GM19324 (cell line): ENCODE results near the gene WDR37.

Source experiments
- ATAC-seq: cut with Tn5 transposase; IDR thresholded peaks from one replicate; pipeline ENCODE4 v1.9.1; 2021; ENCODE audit warnings: mild to moderate bottlenecking, moderate library complexity; ENCODE audit not compliant: unreplicated experiment, low FRiP score

Gene WDR37

GRCh38 chr10:1162481-1163203 lies 106.5 kb downstream of the WDR37 start:
- ATAC-seq: no peak

DNA sequence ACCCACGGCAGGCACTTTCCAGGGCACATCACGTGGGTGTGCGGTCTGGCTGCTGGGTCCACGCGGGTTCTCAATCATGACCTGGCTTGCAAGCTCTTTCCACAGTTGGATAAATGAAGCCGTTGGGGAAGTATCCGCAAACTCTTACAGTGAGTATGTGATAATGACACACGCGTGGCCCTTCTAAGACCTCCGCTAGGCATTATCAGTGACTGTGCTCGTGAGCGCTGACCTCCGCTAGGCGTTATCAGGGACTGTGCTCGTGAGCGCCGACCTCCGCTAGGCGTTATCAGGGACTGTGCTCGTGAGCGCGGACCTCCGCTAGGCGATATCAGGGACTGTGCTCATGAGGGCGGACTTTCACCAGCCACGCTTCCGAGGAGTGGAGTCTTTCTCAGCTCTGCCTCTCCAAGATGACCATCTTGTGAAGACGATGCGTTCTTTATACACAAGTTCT lies 107.0 kb downstream of the WDR37 start:
- no peak for ATAC-seq

GRCh38 chr10:1163831-1164230 lies 107.6 kb downstream of the WDR37 start:
- ATAC-seq: no peak

- ATAC-seq: no peak
These were observed 110.1 kb downstream of the WDR37 start for GRCh38 chr10:1166101-1166827.

DNA sequence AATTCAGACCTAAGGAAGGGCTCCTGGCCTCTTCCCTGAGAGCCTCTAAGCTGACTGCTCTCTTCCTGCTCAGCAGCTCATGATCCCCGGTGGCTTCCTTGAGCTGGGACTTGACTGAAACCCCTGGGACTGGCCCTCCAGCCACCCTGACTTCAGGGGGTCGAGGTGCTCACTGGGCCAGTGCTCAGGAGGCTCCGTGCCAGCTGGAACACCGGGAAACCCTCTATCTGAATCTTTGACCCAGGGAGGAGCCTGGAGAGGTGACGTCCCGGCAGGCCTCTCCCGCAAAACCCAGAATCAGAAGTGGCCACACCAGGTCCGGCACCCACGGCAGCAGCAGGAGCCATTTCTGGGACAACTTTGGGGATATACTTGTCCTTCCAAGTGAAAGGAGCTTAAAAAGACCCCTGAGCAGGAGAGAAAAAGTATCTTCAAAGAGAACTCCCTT lies 110.7 kb downstream of the WDR37 start:
- ATAC-seq: no peak

DNA sequence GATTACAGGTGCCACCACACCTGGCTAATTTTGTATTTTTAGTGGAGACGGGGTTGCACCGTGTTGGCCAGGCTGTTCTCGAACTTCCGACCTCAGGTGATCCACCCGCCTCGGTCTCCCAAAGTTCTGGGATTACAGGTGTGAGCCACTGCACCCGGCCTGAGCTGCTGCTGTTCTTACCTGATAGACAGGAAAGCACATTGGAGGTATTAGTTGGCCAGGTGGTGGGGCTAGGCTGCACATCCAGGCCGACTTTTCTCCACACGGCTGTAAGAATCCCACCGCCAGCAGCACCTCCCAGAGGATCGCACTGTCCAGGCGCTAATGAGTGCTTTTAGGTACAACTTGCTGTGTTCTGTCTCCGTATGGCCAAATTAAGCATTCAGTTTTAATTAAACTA lies 112.6 kb downstream of the WDR37 start:
- no peak for ATAC-seq

- ATAC-seq: no peak
These were observed 113.2 kb downstream of the WDR37 start for GRCh38 chr10:1169186-1169885.

DNA sequence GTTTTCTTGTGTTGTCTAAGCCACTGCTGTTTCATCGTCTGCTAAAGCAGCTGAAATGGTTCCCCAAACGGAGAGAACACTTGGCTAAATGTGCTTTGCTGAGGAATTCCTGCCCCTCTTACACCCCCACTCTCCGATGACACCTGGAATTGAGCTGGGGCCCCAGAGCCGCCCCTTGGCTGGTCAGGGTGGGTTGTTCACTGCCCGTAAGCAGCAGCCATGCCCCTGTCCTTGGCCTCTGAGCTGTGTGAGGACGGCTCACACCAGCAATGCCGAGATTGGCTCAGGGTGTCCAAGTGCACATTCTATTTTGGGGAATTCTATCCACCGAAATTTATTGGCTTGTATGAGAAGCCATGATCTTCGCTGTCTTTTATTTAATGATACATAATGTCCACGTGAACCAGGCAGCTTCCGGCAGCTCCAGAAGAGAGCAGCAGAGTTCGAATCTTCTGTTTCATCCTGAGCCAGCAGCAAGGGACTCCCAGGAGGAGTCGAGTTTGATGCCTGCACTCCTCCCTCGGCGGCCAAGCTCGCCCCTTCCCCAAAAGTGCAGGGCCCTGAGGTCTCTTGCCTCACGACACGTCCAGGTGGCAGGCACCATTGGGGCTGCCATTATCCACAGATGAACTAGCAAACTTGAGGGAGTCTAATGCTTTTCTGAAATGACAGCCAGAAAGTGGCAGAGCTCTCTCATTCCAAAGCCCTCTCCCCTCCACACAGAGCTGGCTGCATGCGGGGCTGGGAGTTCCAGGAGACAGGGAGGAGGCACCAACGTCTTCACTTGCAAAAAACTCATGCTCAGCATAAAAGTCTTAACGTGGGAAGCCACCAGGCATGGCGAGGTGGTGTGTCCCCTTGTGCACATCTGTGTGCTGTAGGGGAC lies 114.0 kb downstream of the WDR37 start:
- ATAC-seq: no peak

GRCh38 chr10:1170867-1171180 lies 114.6 kb downstream of the WDR37 start:
- ATAC-seq: no peak

DNA sequence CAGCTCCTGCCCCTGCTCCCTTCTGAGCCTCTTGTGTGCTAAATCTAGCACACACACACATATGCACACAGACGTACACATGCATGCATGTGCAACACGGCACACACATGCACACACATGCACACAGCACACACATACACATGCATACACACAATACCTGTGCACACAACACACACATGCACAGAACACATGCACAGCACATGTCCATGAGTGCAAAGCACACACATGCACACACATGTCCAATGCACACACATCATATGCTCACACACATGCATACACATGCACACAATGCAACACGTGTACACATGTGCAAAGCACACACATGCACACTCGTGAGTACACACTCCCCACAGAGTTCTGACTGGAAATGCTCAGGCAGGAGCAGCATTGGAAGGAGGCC lies 115.0 kb downstream of the WDR37 start:
- no peak for ATAC-seq

DNA sequence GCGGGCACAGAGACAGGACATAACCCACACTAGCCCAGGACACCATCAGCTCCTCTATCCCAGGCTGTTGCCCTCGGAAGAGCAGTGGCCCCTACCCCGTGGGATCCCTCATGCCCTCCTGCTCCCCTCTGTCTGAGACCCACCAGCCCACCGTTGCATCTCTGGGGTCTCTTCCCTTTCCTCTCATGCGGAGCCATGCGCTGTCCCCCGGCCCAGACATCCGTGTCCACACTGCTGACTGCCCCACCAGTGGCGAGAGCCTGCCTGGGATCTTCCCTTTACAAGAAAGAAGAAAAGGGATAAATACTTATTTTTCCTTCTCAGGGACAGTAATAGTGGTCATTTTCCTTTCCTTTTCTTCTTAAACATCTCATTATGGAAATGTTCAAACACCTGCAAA lies 115.4 kb downstream of the WDR37 start:
- ATAC-seq: no peak

- no peak for ATAC-seq
These were observed 116.2 kb downstream of the WDR37 start for GRCh38 chr10:1172256-1172984.

DNA sequence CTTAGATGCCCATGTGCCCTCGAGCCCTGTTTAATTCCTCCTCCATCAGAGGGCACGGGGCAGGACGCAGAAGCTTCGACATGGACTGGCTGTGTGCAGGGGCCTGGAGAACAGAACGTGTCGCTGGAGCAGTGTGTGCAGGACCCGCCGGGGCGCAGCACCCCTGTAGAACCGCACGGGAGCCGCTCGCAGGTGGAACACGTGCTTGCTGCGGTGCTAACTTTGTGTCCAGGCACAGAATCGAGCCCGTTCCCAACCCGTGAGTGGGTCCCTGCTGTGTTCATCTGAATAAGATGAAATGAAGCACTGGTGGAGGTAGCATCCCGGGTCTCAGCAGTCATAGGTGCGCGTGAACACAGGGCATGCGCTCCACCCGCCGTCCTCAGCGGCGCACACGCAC lies 116.9 kb downstream of the WDR37 start:
- no peak for ATAC-seq

- no peak for ATAC-seq
These were observed 117.8 kb downstream of the WDR37 start for GRCh38 chr10:1174022-1174421.

- no peak for ATAC-seq
These were observed 119.9 kb downstream of the WDR37 start for GRCh38 chr10:1175956-1176565.

GRCh38 chr10:1177936-1178335 lies 121.8 kb downstream of the WDR37 start:
- no peak for ATAC-seq

DNA sequence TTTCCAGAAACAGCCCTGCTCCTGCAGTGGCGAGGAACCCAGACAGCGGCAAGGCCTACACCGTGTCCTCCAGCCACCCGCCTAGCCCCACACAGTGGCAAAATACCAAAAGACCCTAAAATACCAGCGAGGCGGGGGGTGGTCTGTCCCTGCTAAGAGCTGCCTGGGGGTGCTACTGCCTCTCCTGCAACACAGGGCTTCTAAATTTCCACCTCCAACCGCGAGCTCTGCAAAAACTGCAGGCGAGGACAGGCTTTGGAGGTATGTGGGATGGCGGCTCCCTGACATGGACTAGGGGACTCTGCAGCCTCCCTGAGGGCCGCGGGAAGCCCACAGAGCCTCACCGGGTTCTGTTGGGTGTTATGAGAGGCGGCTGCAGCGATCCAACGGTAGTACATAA lies 122.3 kb downstream of the WDR37 start:
- no peak for ATAC-seq

GRCh38 chr10:1179346-1180070 lies 123.3 kb downstream of the WDR37 start:
- ATAC-seq: no peak
